ENCODE data around the gene OSBPL3.

- TF ChIP-seq CTCF (conservative IDR thresholded peaks at IDR 0.05; ENCODE audit: low read depth, low read length) (no peak), EZH2 (IDR thresholded peaks at IDR 0.05; ENCODE audit: low read length, unreplicated experiment) (no peak)
Measured at GRCh38 chr7:25014756-25015155, 34.8 kb upstream of the OSBPL3 start.
